PC-9 (cell line): ENCODE results near the gene ZNF407. TPM values are rescaled to one million over a fixed set of nuclear protein-coding genes. Genes with fewer than 3 reads are reported as not detected.

Experiments
- BruUV-seq: library from RNA; stranded (reverse); fragments of 400-500 nt; replicated peaks from 2 replicates; lab custom pipeline; 2021; lab: Mats Ljungman, UMichigan
- CTCF ChIA-PET: fragments of 300-600 bp; sonication (Branson Sonifier 250); formaldehyde crosslinking; loops from one replicate; lab custom pipeline; 2022; ENCODE audit warnings: antibody characterized with exemption; lab: Charles Lee
- POLR2A ChIA-PET: fragments of 300-600 bp; sonication (Branson Sonifier 250); formaldehyde crosslinking; loops from one replicate; lab custom pipeline; 2022; ENCODE audit warnings: antibody characterized with exemption; ENCODE audit not compliant: unreplicated experiment; lab: Charles Lee
- DNase-seq, 2 experiments: peaks; one replicate each; pipeline versions ENCODE4 v3.0.0 to v3.0.0-alpha.2; 2015 to 2022; ENCODE audit warnings: mixed read lengths in 1 of 2
- H2AFZ ChIP-seq: fragments of 200-600 bp; sonication (generic); 2 replicates; pipeline ENCODE4 v1.8.1; 2017; ENCODE audit warnings: antibody characterized with exemption
- H3F3A ChIP-seq: fragments of 200-600 bp; sonication (generic); 2 replicates; pipeline ENCODE4 v1.8.1; 2017; ENCODE audit warnings: antibody characterized with exemption, mild to moderate bottlenecking, low read depth; ENCODE audit not compliant: insufficient read depth
- H3K27ac ChIP-seq: fragments of 200-600 bp; sonication (generic); 2 replicates; pipeline ENCODE4 v1.6.1; 2016; ENCODE audit warnings: mixed run types
- H3K27me3 ChIP-seq: fragments of 200-600 bp; sonication (generic); 2 replicates; pipeline ENCODE4 v1.6.1; 2016; ENCODE audit warnings: low read depth, mixed run types; ENCODE audit not compliant: insufficient read depth
- H3K36me3 ChIP-seq: fragments of 200-600 bp; sonication (generic); 2 replicates; pipeline ENCODE4 v1.6.1; 2016; ENCODE audit warnings: low read depth, mixed run types
- H3K4me1 ChIP-seq: fragments of 200-600 bp; sonication (generic); replicated peaks from 2 replicates; pipeline ENCODE4 v1.6.1; 2016; ENCODE audit warnings: mixed run types; ENCODE audit not compliant: insufficient read depth
- H3K4me2 ChIP-seq: fragments of 200-600 bp; sonication (generic); 2 replicates; pipeline ENCODE4 v1.6.1; 2017; ENCODE audit warnings: mixed run types
- H3K4me3 ChIP-seq: fragments of 200-600 bp; sonication (generic); 2 replicates; pipeline ENCODE4 v1.6.1; 2016; ENCODE audit warnings: mixed run types
- H3K79me2 ChIP-seq: fragments of 200-600 bp; sonication (generic); 2 replicates; pipeline ENCODE4 v1.6.1; 2017; ENCODE audit warnings: low read depth, mixed run types
- H3K9me2 ChIP-seq: fragments of 200-600 bp; sonication (generic); 2 replicates; pipeline ENCODE4 v1.8.1; 2017; ENCODE audit warnings: mild to moderate bottlenecking; ENCODE audit not compliant: insufficient read depth
- H3K9me3 ChIP-seq: fragments of 200-600 bp; sonication (generic); 2 replicates; pipeline ENCODE4 v1.8.1; 2016; ENCODE audit warnings: low read depth; ENCODE audit not compliant: insufficient read depth
- H4K20me1 ChIP-seq: fragments of 200-600 bp; sonication (generic); 2 replicates; pipeline ENCODE4 v1.8.1; 2017; ENCODE audit not compliant: insufficient read depth
- EZH2 ChIP-seq: fragments of 200-600 bp; sonication (generic); IDR thresholded peaks from 2 replicates; pipeline ENCODE4 v1.8.0; 2017; ENCODE audit warnings: antibody characterized with exemption, low read depth
- intact Hi-C: fragments of 100-400 bp; cut with micrococcal nuclease; formaldehyde crosslinking; loops from one replicate; pipeline ENCODE4 v1.10.0; 2022; ENCODE audit not compliant: unreplicated experiment
- total RNA-seq: library from RNA; stranded (reverse); gene quantifications from 2 replicates; pipeline ENCODE4 v1.2.3, GENCODE V29; 2021
- TF ChIP-seq, protein P1 (sequence below): fragments of 200-600 bp; sonication (generic); conservative IDR thresholded peaks from 2 replicates; pipeline ENCODE4 v1.6.1; 2017; ENCODE audit warnings: mixed run types, antibody characterized with exemption, mild to moderate bottlenecking, moderate library complexity

The ZNF407 gene
- total RNA-seq, 1 experiment from 2014 or later = 13.4 TPM

- Histone ChIP-seq H3K4me2 (no peak overlapping the region), H3F3A (no peaks in the 10 kb centered on the region), H2AFZ (no peak overlapping the region), H3K27ac (no peak overlapping the region), H3K36me3 (no peaks in the 10 kb centered on the region), H4K20me1 (no peaks in the 10 kb centered on the region), H3K9me3 (no peaks in the 10 kb centered on the region), H3K9me2 (no peaks in the 10 kb centered on the region), H3K4me1 (0 out of 2 replicates have a peak, but pooled peaks cover 8% of the 10 kb centered on the region), H3K79me2 (no peaks in the 10 kb centered on the region), H3K4me3 (no peak overlapping the region), H3K27me3 (peaks cover 89% of the 10 kb centered on the region)
- DNase-seq = no peak
- BruUV-seq = no TSS peak
- intact Hi-C loops = no loop called here
- TF ChIP-seq EZH2 = no peak
- TF ChIP-seq, protein P1, sequence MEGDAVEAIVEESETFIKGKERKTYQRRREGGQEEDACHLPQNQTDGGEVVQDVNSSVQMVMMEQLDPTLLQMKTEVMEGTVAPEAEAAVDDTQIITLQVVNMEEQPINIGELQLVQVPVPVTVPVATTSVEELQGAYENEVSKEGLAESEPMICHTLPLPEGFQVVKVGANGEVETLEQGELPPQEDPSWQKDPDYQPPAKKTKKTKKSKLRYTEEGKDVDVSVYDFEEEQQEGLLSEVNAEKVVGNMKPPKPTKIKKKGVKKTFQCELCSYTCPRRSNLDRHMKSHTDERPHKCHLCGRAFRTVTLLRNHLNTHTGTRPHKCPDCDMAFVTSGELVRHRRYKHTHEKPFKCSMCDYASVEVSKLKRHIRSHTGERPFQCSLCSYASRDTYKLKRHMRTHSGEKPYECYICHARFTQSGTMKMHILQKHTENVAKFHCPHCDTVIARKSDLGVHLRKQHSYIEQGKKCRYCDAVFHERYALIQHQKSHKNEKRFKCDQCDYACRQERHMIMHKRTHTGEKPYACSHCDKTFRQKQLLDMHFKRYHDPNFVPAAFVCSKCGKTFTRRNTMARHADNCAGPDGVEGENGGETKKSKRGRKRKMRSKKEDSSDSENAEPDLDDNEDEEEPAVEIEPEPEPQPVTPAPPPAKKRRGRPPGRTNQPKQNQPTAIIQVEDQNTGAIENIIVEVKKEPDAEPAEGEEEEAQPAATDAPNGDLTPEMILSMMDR = no peak
- POLR2A ChIA-PET = no interaction called here
- CTCF ChIA-PET = no interaction called here
Measured at GRCh38 chr18:75109319-75109691, 511.6 kb downstream of the ZNF407 start.

DNA sequence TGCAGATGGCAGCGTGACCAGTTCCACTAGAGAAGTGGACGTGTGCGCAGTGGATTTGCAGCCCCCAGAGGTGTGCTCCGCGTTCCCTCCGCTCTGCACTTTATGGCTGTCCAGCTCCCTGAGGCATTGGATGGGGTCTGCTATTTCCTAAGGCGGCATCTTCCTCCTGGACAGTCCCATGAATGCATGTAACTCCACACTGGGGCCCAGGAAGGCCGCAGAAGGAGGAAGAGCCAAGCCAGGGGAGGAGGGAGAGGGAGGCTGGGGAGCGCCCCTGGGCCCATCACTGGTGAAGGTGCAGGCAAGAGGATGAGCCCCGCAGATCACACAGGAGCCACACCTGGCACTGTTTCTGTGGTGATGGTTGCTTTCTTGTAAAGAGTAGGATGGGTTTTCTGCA lies 512.1 kb downstream of the ZNF407 start:
- Histone ChIP-seq H3K27me3 (peaks cover 87% of the 10 kb centered on the region), H3K4me2 (no peak overlapping the region), H3K9me3 (no peaks in the 10 kb centered on the region), H4K20me1 (no peaks in the 10 kb centered on the region), H3K27ac (no peak overlapping the region), H3K79me2 (no peaks in the 10 kb centered on the region), H3K4me1 (0 out of 2 replicates have a peak, but pooled peaks cover 8% of the 10 kb centered on the region), H3K4me3 (no peak overlapping the region), H2AFZ (no peak overlapping the region), H3F3A (no peaks in the 10 kb centered on the region), H3K9me2 (no peaks in the 10 kb centered on the region), H3K36me3 (no peaks in the 10 kb centered on the region)
- POLR2A ChIA-PET = no interaction called here
- TF ChIP-seq, protein P1 = no peak
- TF ChIP-seq EZH2 = no peak
- intact Hi-C loops = no loop called here
- CTCF ChIA-PET = no interaction called here
- DNase-seq = no peak
- BruUV-seq = no TSS peak

DNA sequence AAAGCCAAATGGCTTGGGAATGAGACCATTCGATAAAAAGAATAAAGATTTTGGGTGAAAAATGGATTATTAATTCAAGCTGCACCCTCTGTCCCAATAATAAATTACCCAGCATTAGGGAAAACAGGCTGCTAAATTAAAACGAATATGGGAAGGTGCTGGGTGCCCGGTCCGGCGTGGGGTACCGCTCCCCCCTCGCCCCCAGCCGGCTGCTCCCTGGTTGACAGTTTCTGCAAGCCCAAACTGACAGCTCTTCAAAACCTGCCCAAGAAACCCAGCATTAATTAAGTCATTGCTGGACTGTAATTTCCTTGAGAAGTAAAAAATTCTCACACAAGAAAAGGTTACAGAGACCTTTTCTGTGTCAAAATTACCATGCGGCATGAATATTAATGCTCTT lies 512.6 kb downstream of the ZNF407 start:
- no peaks in the 10 kb centered on the region for H3F3A ChIP-seq
- H3K4me2 ChIP-seq = no peak overlapping the region
- H3K79me2 ChIP-seq = no peaks in the 10 kb centered on the region
- 0 out of 2 replicates have a peak, but pooled peaks cover 8% of the 10 kb centered on the region for H3K4me1 ChIP-seq
- no TSS peak for BruUV-seq
- DNase-seq = no peak
- TF ChIP-seq, protein P1 = no peak
- no peak for TF ChIP-seq EZH2
- peaks cover 82% of the 10 kb centered on the region for H3K27me3 ChIP-seq
- H3K9me2 ChIP-seq = no peaks in the 10 kb centered on the region
- ChIA-PET POLR2A (no interaction called here), CTCF (no interaction called here)
- H4K20me1 ChIP-seq = no peaks in the 10 kb centered on the region
- intact Hi-C loops = no loop called here
- no peak overlapping the region for H3K27ac ChIP-seq
- H2AFZ ChIP-seq = no peak overlapping the region
- no peaks in the 10 kb centered on the region for H3K36me3 ChIP-seq
- no peak overlapping the region for H3K4me3 ChIP-seq
- H3K9me3 ChIP-seq = no peaks in the 10 kb centered on the region
